Measurements from ENCODE around the gene TMEM220.

GRCh38 chr17:10769840-10770239 is 40.0 kb upstream of the TMEM220 start:
- TF ChIP-seq CTCF (IDR thresholded peaks at IDR 0.05; ENCODE audit: borderline replicate concordance, extremely low read depth, low read length, poor library complexity, severe bottlenecking) (no peak), EZH2 (IDR thresholded peaks at IDR 0.05; ENCODE audit: borderline replicate concordance, low read depth, low read length, severe bottlenecking) (no peak)

Data from DND-41 (cell line).